Frontal cortex (tissue), 4 donors: Measurements from ENCODE around the gene FHL5. TPM values are rescaled to one million over a fixed set of nuclear protein-coding genes. Genes with fewer than 3 reads are reported as not detected.
"Not testable (repeated sequence)": the region's sequence is repeated elsewhere in the genome, so short reads cannot be mapped to it uniquely, and the experiment has no call there.

Experiments
- DNase-seq, 2 donors: peaks; one replicate each; pipeline ENCODE4 v3.0.0; 2012; ENCODE audit warnings: low spot score in 2 of 2
- FAIRE-seq: peaks from 2 replicates; lab custom pipeline; 2012; peaks lifted over from hg19 to GRCh38; lab: Jason Lieb, UNC
- total RNA-seq: library from RNA; depleted of rRNA; stranded (reverse); fragments of >200 nt; gene quantifications from one replicate; pipeline ENCODE4 v1.2.3, GENCODE V29; 2014
- donor health status: control.
- donor health status: control.
- donor health status: control.

FHL5 gene, protein sequence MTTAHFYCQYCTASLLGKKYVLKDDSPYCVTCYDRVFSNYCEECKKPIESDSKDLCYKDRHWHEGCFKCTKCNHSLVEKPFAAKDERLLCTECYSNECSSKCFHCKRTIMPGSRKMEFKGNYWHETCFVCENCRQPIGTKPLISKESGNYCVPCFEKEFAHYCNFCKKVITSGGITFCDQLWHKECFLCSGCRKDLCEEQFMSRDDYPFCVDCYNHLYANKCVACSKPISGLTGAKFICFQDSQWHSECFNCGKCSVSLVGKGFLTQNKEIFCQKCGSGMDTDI
- 0.41 TPM for total RNA-seq

GRCh38 chr6:96562886-96563285 is at the start of gene FHL5:
FHL5 (plus strand) TSS chr6:96563128; CDS start chr6:96603614, 40,486 bp downstream.
- no peak for FAIRE-seq

DNA sequence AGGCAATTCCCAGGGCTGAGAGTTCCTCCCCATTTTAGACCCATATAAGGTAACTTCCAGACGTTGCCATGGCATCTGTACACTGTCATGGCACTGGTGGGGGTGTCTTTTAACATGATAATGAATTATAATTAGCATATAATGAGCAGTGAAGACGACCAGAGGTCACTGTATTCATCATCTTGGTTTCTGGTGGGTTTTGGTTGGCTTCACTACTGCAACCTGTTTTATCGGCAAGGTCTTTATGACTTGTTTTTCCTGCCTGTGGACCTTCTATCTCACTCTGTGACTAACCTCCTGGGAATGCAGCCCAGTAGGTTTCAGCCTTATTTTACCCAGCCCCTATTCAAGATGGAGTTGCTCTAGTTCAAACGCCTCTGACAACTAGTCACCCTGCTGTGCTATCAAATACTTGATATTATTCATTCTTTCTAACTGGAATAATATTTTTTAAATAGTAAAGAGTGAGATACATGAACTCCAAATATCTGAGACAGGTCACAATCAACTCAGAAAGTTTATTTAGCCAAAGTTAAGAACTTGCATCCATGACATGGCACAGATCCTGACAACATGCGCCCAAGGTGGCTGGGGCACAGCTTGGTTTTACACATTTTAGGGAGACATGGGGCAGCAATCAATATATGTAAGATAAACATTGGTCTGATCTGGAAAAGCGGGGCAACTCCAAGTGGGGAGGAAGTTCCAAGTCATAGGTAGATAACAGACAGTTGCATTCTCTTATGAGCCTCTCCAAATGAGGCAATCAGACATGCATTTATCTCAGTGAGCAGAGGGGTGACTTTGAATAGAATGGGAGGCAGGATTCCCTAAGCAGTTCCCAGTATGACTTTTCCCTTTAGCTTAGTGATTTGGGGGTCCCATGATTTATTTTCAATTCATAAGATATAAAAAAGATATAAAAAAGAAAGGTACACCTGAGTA is 42.5 kb upstream of the FHL5 start:
- FAIRE-seq, result no peak
- DNase-seq, result no peak

More at GRCh38 chr6:96562886-96563285, at the start of gene FHL5:
- no peak for DNase-seq

GRCh38 chr6:96521306-96521643 is 41.7 kb upstream of the FHL5 start:
- DNase-seq, result no peak
- no peak for FAIRE-seq

- DNase-seq, result peak; percentile 66 to 74
- no peak for FAIRE-seq
Measured at GRCh38 chr6:96521644-96522464, 41.1 kb upstream of the FHL5 start, which contains the start of gene UFL1. UFL1 (plus strand) TSS chr6:96521806; CDS start chr6:96521874, 68 bp downstream.

- FAIRE-seq (no peak), DNase-seq (no peak)
Measured at GRCh38 chr6:96522465-96523009, 40.4 kb upstream of the FHL5 start.

- FAIRE-seq (no peak), DNase-seq (no peak)
Measured at GRCh38 chr6:96528193-96528592, 34.7 kb upstream of the FHL5 start.

DNA sequence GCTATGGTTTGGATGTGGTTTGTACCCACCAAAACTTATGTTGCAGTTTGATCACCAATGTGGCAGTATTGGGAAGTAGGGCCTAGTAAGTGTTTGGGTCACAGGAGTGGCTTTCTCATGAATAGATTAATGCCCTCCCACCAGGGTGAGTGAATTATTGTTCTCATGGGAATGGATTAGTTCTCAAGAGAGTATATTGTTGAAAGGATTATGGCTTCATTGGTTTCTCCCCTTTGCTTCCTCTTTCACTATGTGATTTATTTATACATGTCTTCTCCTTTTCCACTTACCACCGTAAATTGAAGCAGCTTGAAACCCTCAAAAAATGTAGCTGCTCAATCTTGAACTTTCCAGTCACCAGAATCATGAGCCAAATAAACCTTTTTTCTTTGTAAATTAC is 30.5 kb upstream of the FHL5 start:
- FAIRE-seq (no peak), DNase-seq (no peak)

DNA sequence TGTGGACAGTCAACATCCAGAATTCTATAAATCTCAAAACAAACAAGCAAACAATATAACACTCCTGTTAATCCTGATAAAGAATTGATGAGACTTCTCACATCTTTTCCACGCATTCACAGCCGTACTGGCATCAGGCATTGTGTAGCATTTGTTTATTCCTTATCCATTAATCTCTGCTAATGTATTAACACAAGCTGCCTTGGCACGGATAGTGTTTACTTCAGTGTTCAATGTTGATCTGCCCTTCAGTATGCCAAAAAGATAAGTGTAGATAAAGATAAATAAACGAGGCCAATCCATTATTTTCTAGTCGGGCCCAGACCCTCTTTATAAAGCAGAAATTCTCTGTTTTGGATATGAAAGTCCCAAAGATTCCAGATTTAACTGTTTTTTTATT is 25.2 kb upstream of the FHL5 start:
- DNase-seq (no peak), FAIRE-seq (no peak)

DNA sequence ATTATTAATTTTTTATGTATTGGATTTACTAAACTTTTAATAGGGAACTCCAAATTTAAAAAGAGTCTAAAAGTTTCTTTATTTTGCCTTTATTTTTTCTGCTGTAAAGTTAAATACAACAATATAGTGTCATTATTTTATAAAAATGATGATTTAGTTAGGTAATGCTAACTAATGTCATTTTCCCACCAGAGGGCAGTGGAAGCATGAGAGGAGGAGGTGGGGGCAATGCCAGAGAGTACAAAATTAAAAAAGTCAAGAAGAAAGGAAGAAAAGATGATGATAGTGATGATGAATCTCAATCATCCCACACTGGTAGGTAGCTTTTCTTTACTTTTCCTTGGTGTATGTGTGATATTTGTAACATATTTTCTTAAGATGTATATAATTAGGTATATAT is 20.2 kb upstream of the FHL5 start:
- FAIRE-seq, result peak; percentile 72
- DNase-seq, result no peak

DNA sequence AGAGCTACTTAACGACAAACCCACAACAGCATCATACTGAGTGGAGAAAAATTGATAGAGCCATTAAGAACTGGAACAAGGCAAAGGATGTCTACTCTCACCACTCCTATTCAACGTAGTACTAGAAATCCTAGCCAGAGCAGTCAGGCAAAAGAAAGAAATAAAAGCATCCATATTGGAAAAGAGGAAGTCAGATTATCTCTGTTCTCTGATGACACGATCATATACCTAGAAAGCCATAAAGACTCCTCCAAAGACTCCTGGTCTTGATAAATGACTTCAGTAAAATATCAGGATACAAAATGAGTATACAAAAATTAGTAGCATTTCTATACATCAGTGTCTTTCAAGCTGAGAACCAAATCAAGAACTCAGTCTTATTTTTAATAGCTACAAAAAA is 17.0 kb upstream of the FHL5 start:
- DNase-seq (no peak), FAIRE-seq (no peak)

DNA sequence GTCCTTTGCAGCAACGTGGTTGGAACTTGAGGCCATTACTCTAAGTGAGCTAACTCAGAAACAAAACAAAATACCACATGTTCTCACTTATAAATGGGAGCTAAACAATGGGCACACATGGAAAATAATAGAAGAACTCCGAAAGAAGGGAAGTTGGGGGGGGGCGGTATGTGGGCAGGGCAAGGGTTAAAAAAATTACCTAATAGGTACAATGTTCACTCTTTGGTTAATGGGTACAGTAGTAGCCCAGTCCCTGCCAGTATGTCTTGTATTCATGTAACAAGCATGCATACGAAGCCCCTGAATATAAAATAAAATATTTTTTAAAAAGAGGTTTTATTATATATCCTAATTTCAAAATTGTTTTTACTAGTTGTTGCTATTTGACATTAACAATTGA is 15.3 kb upstream of the FHL5 start:
- DNase-seq (no peak), FAIRE-seq (no peak)

GRCh38 chr6:96554558-96554957 is 8.4 kb upstream of the FHL5 start:
- no peak for DNase-seq
- peak; percentile 98 for FAIRE-seq

DNA sequence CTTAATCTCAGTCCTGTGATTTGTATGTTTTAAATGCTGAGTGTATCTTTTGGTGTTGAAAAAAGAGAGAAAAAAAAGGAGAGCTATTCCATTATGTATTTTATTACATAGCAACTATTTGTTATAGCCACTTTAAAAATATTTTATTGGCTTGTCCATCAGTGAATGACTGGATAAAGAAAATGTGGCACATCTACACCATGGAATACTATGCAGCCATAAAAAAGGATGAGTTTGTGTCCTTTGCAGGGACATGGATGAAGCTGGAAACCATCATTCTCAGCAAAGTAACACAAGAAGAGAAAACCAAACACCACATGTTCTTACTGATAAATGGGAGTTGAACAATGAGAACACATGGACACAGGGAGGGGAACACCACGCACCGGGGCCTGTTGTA is 3.2 kb upstream of the FHL5 start:
- not testable (repeated sequence) for FAIRE-seq, DNase-seq

DNA sequence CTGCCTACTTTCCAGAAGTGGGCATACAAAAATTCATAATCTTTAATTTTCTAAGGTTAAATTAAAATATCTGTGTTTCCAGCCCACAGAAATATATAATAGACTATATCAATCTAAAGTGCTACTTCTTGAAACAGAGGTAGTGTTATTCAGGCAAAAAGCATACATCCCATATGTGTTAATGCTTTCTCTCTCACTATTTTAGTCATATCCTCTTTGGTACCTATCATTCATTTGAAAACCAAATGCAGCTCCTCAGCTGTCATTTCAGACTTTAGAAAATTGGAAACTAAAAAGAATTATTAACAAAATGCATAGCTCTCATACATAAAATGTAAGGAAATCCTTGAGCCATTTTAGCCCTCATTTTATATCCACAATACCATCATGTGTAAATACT is 925 bp downstream of the FHL5 start:
- DNase-seq, result no peak
- FAIRE-seq, result no peak

GRCh38 chr6:96570053-96570452 is 7.1 kb downstream of the FHL5 start:
- DNase-seq (no peak), FAIRE-seq (no peak)

DNA sequence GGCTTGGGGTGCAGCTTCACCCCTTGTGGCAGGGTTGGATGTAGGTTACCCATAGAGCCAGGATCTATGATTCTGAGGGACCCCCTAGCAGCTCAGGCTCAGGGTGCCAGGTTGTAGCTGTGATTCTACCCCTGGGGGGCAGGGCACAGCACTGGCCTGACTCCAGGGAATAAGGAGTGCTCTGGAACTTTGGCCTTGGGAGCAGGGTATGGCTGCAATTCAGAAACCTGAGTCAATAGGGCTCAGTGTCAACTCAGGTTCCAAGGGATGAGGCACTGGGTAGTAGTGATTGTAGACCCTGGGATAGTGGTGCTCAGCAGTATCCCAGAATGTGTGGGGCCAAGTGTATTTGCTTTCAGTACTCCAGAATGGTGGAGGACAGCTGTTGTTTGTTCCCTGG is 8.6 kb downstream of the FHL5 start:
- DNase-seq (no peak), FAIRE-seq (no peak)

GRCh38 chr6:96575359-96575758 is 12.4 kb downstream of the FHL5 start:
- FAIRE-seq (no peak), DNase-seq (no peak)

- no peak for FAIRE-seq
- DNase-seq, result no peak
Measured at GRCh38 chr6:96576221-96576620, 13.3 kb downstream of the FHL5 start.

GRCh38 chr6:96582021-96582420 is 19.1 kb downstream of the FHL5 start:
- FAIRE-seq (no peak), DNase-seq (no peak)

DNA sequence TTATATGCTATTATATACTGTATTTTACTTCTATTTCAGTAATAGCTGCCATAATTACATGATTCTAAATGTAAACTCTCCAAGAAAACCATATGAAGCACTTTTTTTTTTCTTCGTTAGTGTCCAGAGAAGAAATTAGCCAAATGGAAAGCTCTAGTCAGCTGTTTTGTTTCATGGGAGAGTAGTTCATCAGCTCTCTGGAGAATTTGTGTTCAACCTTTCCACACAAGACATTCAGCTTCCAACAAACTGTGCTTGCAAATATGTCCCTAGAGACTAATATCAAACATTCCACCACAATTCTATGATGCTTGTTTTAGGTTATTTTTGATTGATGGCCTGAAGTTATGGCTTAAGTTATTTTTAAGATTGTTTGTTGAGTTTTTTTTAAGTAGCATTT is 19.5 kb downstream of the FHL5 start:
- FAIRE-seq (no peak), DNase-seq (no peak)
